Endothelial cell (in vitro differentiated cells): Measurements from ENCODE around the gene BTBD2. TPM values are rescaled to one million over a fixed set of nuclear protein-coding genes. Genes with fewer than 3 reads are reported as not detected.

ENCODE experiments used
- DNase-seq: peaks from one replicate; pipeline ENCODE4 v3.0.0; 2021; ENCODE audit warnings: low spot score
- H3K27ac Mint-ChIP-seq: one replicate; pipeline ENCODE4 v1.8.0; 2021; ENCODE audit warnings: mixed read lengths, inconsistent platforms; ENCODE audit not compliant: unreplicated experiment
- H3K27me3 Mint-ChIP-seq: one replicate; pipeline ENCODE4 v1.8.0; 2021; ENCODE audit warnings: mild to moderate bottlenecking, moderate library complexity, mixed read lengths, inconsistent platforms; ENCODE audit not compliant: unreplicated experiment
- H3K36me3 Mint-ChIP-seq: one replicate; pipeline ENCODE4 v1.8.0; 2021; ENCODE audit warnings: mild to moderate bottlenecking, low read depth, mixed read lengths, inconsistent platforms; ENCODE audit not compliant: unreplicated experiment
- H3K4me1 Mint-ChIP-seq: one replicate; pipeline ENCODE4 v1.8.0; 2021; ENCODE audit warnings: mild to moderate bottlenecking, mixed read lengths, inconsistent platforms; ENCODE audit not compliant: unreplicated experiment
- H3K4me3 Mint-ChIP-seq: one replicate; pipeline ENCODE4 v1.8.0; 2021; ENCODE audit warnings: mild to moderate bottlenecking, mixed read lengths, inconsistent platforms; ENCODE audit not compliant: unreplicated experiment
- H3K9me3 Mint-ChIP-seq: one replicate; pipeline ENCODE4 v1.8.0; 2021; ENCODE audit warnings: mixed read lengths, inconsistent platforms; ENCODE audit not compliant: unreplicated experiment
- total RNA-seq: library from RNA; stranded (reverse); fragmentation: NEBNext Ultra II Directional; extraction: Animal tissue kit (Norgen Biotek cat#: 25700); gene quantifications from one replicate; pipeline ENCODE4 v1.2.1, GENCODE V29; 2021; ENCODE audit not compliant: unreplicated experiment
- TF ChIP-seq, protein P1 (sequence below): fragments of 200-600 bp; sonication (generic); IDR thresholded peaks from one replicate; pipeline ENCODE4 v1.5.0; 2021; ENCODE audit warnings: antibody characterized with exemption; ENCODE audit not compliant: unreplicated experiment

BTBD2 gene
- total RNA-seq, 1 donor from 2014 or later: 80.5 TPM

- Mint-ChIP-seq H3K36me3 (peaks cover 16% of the 10 kb centered on the region), H3K4me3 (no peak overlapping the region), H3K4me1 (no peaks in the 10 kb centered on the region), H3K27me3 (peaks cover 7% of the 10 kb centered on the region), H3K9me3 (no peaks in the 10 kb centered on the region), H3K27ac (no peak overlapping the region)
- no peak for DNase-seq
- TF ChIP-seq, protein P1, sequence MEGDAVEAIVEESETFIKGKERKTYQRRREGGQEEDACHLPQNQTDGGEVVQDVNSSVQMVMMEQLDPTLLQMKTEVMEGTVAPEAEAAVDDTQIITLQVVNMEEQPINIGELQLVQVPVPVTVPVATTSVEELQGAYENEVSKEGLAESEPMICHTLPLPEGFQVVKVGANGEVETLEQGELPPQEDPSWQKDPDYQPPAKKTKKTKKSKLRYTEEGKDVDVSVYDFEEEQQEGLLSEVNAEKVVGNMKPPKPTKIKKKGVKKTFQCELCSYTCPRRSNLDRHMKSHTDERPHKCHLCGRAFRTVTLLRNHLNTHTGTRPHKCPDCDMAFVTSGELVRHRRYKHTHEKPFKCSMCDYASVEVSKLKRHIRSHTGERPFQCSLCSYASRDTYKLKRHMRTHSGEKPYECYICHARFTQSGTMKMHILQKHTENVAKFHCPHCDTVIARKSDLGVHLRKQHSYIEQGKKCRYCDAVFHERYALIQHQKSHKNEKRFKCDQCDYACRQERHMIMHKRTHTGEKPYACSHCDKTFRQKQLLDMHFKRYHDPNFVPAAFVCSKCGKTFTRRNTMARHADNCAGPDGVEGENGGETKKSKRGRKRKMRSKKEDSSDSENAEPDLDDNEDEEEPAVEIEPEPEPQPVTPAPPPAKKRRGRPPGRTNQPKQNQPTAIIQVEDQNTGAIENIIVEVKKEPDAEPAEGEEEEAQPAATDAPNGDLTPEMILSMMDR: no peak
Observed at GRCh38 chr19:1980091-1980808, 35.3 kb downstream of the BTBD2 start.

DNA sequence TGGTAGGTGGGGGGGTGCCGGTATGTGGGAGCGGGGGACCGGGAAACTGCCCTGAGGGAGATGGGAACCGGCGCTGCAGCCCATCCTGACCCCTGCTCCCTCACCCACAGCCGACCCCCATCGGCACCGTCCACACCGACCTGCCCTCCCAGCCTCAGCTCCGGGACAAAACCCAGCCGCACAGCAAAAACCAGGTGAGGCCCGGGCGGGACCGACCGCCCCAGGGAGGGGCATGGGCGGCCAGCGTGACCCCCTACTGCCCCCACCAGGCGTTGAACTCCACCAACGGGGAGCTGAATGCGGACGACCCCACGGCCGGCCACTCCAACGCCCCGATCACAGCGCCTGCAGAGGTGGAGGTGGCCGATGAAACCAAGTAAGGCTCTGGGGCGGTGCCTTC is 35.9 kb downstream of the BTBD2 start:
- H3K9me3 Mint-ChIP-seq: no peaks in the 10 kb centered on the region
- H3K4me1 Mint-ChIP-seq: no peaks in the 10 kb centered on the region
- H3K36me3 Mint-ChIP-seq: peaks cover 15% of the 10 kb centered on the region
- no peak overlapping the region for H3K4me3 Mint-ChIP-seq
- no peak overlapping the region for H3K27ac Mint-ChIP-seq
- TF ChIP-seq, protein P1: no peak
- no peak for DNase-seq
- H3K27me3 Mint-ChIP-seq: peaks cover 5% of the 10 kb centered on the region

- no peak overlapping the region for H3K27ac Mint-ChIP-seq
- peaks cover 6% of the 10 kb centered on the region for H3K27me3 Mint-ChIP-seq
- TF ChIP-seq, protein P1: no peak
- H3K4me1 Mint-ChIP-seq: no peaks in the 10 kb centered on the region
- no peak for DNase-seq
- H3K36me3 Mint-ChIP-seq: peaks cover 15% of the 10 kb centered on the region
- H3K4me3 Mint-ChIP-seq: no peak overlapping the region
- no peaks in the 10 kb centered on the region for H3K9me3 Mint-ChIP-seq
Observed at GRCh38 chr19:1979017-1979416, 36.5 kb downstream of the BTBD2 start.

DNA sequence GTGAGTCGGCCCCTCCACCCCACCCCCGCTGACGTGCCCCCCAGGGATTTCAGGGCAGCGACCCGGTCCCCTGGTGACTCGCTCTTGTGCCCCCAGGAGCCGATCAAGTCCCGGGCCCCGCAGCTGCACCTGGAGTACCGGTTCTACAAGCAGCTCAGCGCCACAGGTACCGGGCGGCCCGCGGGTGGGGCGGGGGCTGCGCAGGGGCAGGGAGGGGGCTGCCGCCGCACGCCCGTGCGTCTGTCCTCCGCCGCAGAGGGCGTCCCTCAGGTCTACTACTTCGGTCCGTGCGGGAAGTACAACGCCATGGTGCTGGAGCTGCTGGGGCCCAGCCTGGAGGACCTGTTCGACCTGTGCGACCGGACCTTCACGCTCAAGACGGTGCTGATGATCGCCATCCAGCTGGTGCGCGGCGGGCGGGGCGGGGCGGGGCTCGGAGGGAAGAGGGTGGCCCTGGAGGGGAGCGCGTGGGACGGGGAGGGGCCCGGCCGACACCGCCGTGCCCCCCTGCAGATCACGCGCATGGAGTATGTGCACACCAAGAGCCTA is 37.1 kb downstream of the BTBD2 start:
- H3K27me3 Mint-ChIP-seq: peaks cover 8% of the 10 kb centered on the region

GRCh38 chr19:1977120-1977519 is 38.4 kb downstream of the BTBD2 start:
- Mint-ChIP-seq H3K4me1 (no peaks in the 10 kb centered on the region), H3K9me3 (no peaks in the 10 kb centered on the region), H3K36me3 (peaks cover 15% of the 10 kb centered on the region), H3K27me3 (peaks cover 8% of the 10 kb centered on the region), H3K4me3 (no peak overlapping the region), H3K27ac (no peak overlapping the region)
- DNase-seq: no peak
- TF ChIP-seq, protein P1: no peak

More for the DNA sequence above, 37.1 kb downstream of the BTBD2 start:
- TF ChIP-seq, protein P1: no peak
- no peak overlapping the region for H3K4me3 Mint-ChIP-seq
- H3K9me3 Mint-ChIP-seq: no peaks in the 10 kb centered on the region
- DNase-seq: no peak
- no peak overlapping the region for H3K27ac Mint-ChIP-seq
- H3K4me1 Mint-ChIP-seq: no peaks in the 10 kb centered on the region
- H3K36me3 Mint-ChIP-seq: peaks cover 16% of the 10 kb centered on the region
